Stimulated activated CD8-positive, alpha-beta memory T cell treated with anti-CD3 and anti-CD28 coated beads, Interleukin-7, amount 100 ng/mL, for 1 hour (primary cell): Measurements from ENCODE around the gene MET.
"Not testable (repeated sequence)": the region's sequence is repeated elsewhere in the genome, so short reads cannot be mapped to it uniquely, and the experiment has no call there.

ENCODE experiments used
- DNase-seq, 2 donors: peaks; one replicate each; pipeline ENCODE4 v3.0.0-alpha.2; 2020; ENCODE audit warnings: low read depth in 2 of 2

Gene MET

GRCh38 chr7:116807011-116807560, 135.1 kb downstream of the MET start:
- no peak for DNase-seq

GRCh38 chr7:116809636-116810266, 137.8 kb downstream of the MET start:
- no peak for DNase-seq

- DNase-seq = no peak
Observed at GRCh38 chr7:116810267-116811116, 138.5 kb downstream of the MET start.

GRCh38 chr7:116811768-116812167, 139.8 kb downstream of the MET start:
- DNase-seq = no peak

GRCh38 chr7:116812860-116813259, 140.9 kb downstream of the MET start:
- DNase-seq = no peak

GRCh38 chr7:116813371-116813770, 141.4 kb downstream of the MET start:
- not testable (repeated sequence) for DNase-seq

GRCh38 chr7:116815041-116815440, 143.0 kb downstream of the MET start:
- DNase-seq = no peak

- DNase-seq = no peak
Observed at GRCh38 chr7:116820149-116820548, 148.2 kb downstream of the MET start.

GRCh38 chr7:116821647-116822046, 149.7 kb downstream of the MET start:
- not testable (repeated sequence) for DNase-seq

- no peak for DNase-seq
Observed at GRCh38 chr7:116824449-116824848, 152.5 kb downstream of the MET start.

GRCh38 chr7:116828281-116828680, 156.3 kb downstream of the MET start:
- no peak for DNase-seq

- DNase-seq = no peak
Observed at GRCh38 chr7:116829041-116829440, 157.0 kb downstream of the MET start.

GRCh38 chr7:116829493-116829892, 157.5 kb downstream of the MET start:
- DNase-seq = no peak

GRCh38 chr7:116832692-116833091, 160.7 kb downstream of the MET start:
- DNase-seq = no peak

- no peak for DNase-seq
Observed at GRCh38 chr7:116834815-116835504, 163.0 kb downstream of the MET start.

- DNase-seq = no peak
Observed at GRCh38 chr7:116836048-116836447, 164.1 kb downstream of the MET start.

GRCh38 chr7:116836911-116837310, 164.9 kb downstream of the MET start:
- DNase-seq = no peak

- no peak for DNase-seq
Observed at GRCh38 chr7:116837586-116837985, 165.6 kb downstream of the MET start.

- DNase-seq = no peak
Observed at GRCh38 chr7:116840256-116840655, 168.3 kb downstream of the MET start.

- DNase-seq = no peak
Observed at GRCh38 chr7:116842371-116842770, 170.4 kb downstream of the MET start.

GRCh38 chr7:116843378-116843777, 171.4 kb downstream of the MET start:
- DNase-seq = no peak
